ENCODE data around the gene BEND5. TPM values are rescaled to one million over a fixed set of nuclear protein-coding genes. Genes with fewer than 3 reads are reported as not detected.
A peak's percentile ranks its signal among the peaks of the same experiment; 100 is the strongest.

The BEND5 gene
- total and polyA plus RNA-seq, 4 donors = 0.12 to 0.93 (median 0.19) TPM

GRCh38 chr1:48820491-48820890, 43.8 kb upstream of the BEND5 start:
- TF ChIP-seq CTCF (IDR thresholded peaks at IDR 0.05; ENCODE audit: low read depth, low read length, missing input control) (no peak), TAF1 (conservative IDR thresholded peaks at IDR 0.05) (no peak), JUND (IDR thresholded peaks at IDR 0.05) (no peak), ATF3 (IDR thresholded peaks at IDR 0.05) (no peak), FOXA2 (IDR thresholded peaks at IDR 0.05) (no peak), GABPA (IDR thresholded peaks at IDR 0.05 in 1 of 2, conservative IDR thresholded peaks at IDR 0.05 in 1 of 2) (no peak), HNF4G (IDR thresholded peaks at IDR 0.05) (no peak)
- Histone ChIP-seq H3K36me3 (ENCODE audit: control insufficient read depth in 4 of 4, insufficient read depth in 3 of 4, low read depth in 1 of 4, low read length in 3 of 4) (no peaks in the 10 kb centered on the region), H3K27me3 (ENCODE audit: control insufficient read depth in 4 of 4, insufficient read depth in 4 of 4, low read length in 3 of 4) (no peaks in the 10 kb centered on the region), H3K9me3 (ENCODE audit: control insufficient read depth in 4 of 4, low read length in 3 of 4) (no peaks in the 10 kb centered on the region), H3K4me1 (ENCODE audit: control insufficient read depth in 4 of 4, insufficient read depth in 4 of 4, low read length in 3 of 4) (peaks cover 0 to 6% (median 1%) of the 10 kb centered on the region in 4 donors), H3K4me3 (ENCODE audit: low read depth in 1 of 3, low read length in 3 of 3) (no peak overlapping the region), H3K9ac (ENCODE audit: low read depth in 1 of 2, low read length in 2 of 2) (no peak overlapping the region), H3K27ac (ENCODE audit: low read depth in 1 of 2, low read length in 2 of 2) (no peak overlapping the region)
- WGBS = 92% methylated on average over 3 of the region's 3 CpGs
- DNase-seq (ENCODE audit: low spot score) = no peak

GRCh38 chr1:48817505-48818114, 40.9 kb upstream of the BEND5 start:
- Histone ChIP-seq H3K4me3 (ENCODE audit: low read depth in 1 of 3, low read length in 3 of 3) (no peak overlapping the region), H3K9ac (ENCODE audit: low read depth in 1 of 2, low read length in 2 of 2) (no peak overlapping the region), H3K27me3 (ENCODE audit: control insufficient read depth in 4 of 4, insufficient read depth in 4 of 4, low read length in 3 of 4) (no peaks in the 10 kb centered on the region), H3K36me3 (ENCODE audit: control insufficient read depth in 4 of 4, insufficient read depth in 3 of 4, low read depth in 1 of 4, low read length in 3 of 4) (no peaks in the 10 kb centered on the region), H3K27ac (ENCODE audit: low read depth in 1 of 2, low read length in 2 of 2) (no peak overlapping the region), H3K4me1 (ENCODE audit: control insufficient read depth in 4 of 4, insufficient read depth in 4 of 4, low read length in 3 of 4) (no peaks in the 10 kb centered on the region), H3K9me3 (ENCODE audit: control insufficient read depth in 4 of 4, low read length in 3 of 4) (no peaks in the 10 kb centered on the region)
- TF ChIP-seq ZBTB33 (IDR thresholded peaks at IDR 0.05) = no peak
- no peak for TF ChIP-seq GABPA (IDR thresholded peaks at IDR 0.05 in 1 of 2, conservative IDR thresholded peaks at IDR 0.05 in 1 of 2)
- no peak for TF ChIP-seq REST (IDR thresholded peaks at IDR 0.05)
- TF ChIP-seq EGR1 (IDR thresholded peaks at IDR 0.05; ENCODE audit: low read depth in 2 of 2) = no peak
- TF ChIP-seq MAX (IDR thresholded peaks at IDR 0.05) = no peak
- no peak for TF ChIP-seq HNF4G (IDR thresholded peaks at IDR 0.05)
- no peak for TF ChIP-seq JUND (IDR thresholded peaks at IDR 0.05)
- TF ChIP-seq RAD21 (IDR thresholded peaks at IDR 0.05) = peak; percentile 82 to 83
- TF ChIP-seq ATF3 (IDR thresholded peaks at IDR 0.05) = no peak
- TF ChIP-seq SP1 (IDR thresholded peaks at IDR 0.05) = no peak
- TF ChIP-seq CTCF (IDR thresholded peaks at IDR 0.05; ENCODE audit: low read depth, low read length, missing input control) = peak; percentile 64
- WGBS = 57% methylated on average over 4 of the region's 4 CpGs
- peak; percentile 69 for DNase-seq (ENCODE audit: low spot score)
